Adrenal gland (tissue), 5 donors: ENCODE results near the gene WASHC3.

Experiments used
- CTCF ChIP-seq, 6 experiments: fragments of 450-650 bp in 4 of 6; fragments of 200-600 bp in 2 of 6; sonication (generic) in 1 of 6; IDR thresholded peaks; 1 replicate in 5 of 6; 2 replicates in 1 of 6; pipeline versions ENCODE4 v1.5.1 to v1.8.0; 2016 to 2021; ENCODE audit warnings: antibody characterized with exemption in 6 of 6, mild to moderate bottlenecking in 2 of 6, moderate library complexity in 1 of 6
- POLR2A ChIP-seq, 2 donors: fragments of 450-650 bp; IDR thresholded peaks; one replicate each; pipeline ENCODE4 v1.6.1; 2017; ENCODE audit warnings: antibody characterized with exemption in 2 of 2, mild to moderate bottlenecking in 2 of 2, moderate library complexity in 1 of 2
- donor health status: DM: no; HTN: no; CAD: no.

DNA sequence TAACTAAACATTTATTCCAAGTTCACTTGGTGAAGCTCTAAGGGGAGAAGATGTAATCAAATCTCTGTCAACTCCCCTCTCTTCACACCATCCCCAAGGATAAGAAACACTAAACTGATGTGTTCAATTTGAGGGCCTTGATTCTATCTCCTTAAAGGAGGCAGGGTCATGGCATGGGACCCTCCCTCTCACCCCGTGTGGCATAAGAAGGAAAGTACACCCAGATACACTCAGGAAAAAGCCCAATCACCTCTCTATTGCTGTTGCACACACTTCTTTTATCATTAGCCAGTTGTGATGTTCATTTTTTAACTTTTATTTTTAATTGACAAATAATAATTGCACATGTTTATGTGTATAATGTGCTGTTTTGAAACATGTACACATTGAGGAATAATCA is 35.1 kb downstream of the WASHC3 start:
- TF ChIP-seq CTCF (IDR thresholded peaks at IDR 0.05) (no peak), POLR2A (IDR thresholded peaks at IDR 0.05) (no peak)
